Heart left ventricle (tissue), 13 donors: ENCODE data around the gene LPA.

Source experiments
- CTCF ChIP-seq, 12 donors: fragments of 200-600 bp; sonication (generic) in 4 of 12; IDR thresholded peaks; one replicate each; pipeline versions ENCODE4 v1.5.0 to v1.8.0; 2018 to 2022; ENCODE audit warnings: antibody characterized with exemption in 12 of 12, mild to moderate bottlenecking in 5 of 12
- POLR2A ChIP-seq, 2 donors: fragments of 450-650 bp; IDR thresholded peaks; one replicate each; pipeline ENCODE4 v1.6.1; 2017; ENCODE audit warnings: antibody characterized with exemption in 2 of 2, mild to moderate bottlenecking in 2 of 2, moderate library complexity in 2 of 2
- donor health status: ischemic (EF 13 %, LVEDD 7.1; RV severe dilation, severe dysfunction).
- donor health status: DM: no; HTN: yes; CAD: no.
- donor health status: DM: no; HTN: no; CAD: no.
- donor health status: ischemic (EF 25% LVEDD 6.9; RV normal size, moderate dysfunction).
- donor health status: ischemic (EF 25% LVEDD 5.7; RV mildly dilated, moderate dysfunction).
- donor health status: ischemic (EF 35%, LVEDD 5.7; RV mildly dilated, moderate dysfunction).
- donor health status: nonischemic (EF 11% LVEDD 7.7; RV severe dilation, severe dysfunction).
- donor health status: DM: yes; HTN: yes; CAD: no.
- donor health status: PGD.
- donor health status: ischemic (EF 29% LVEDD 5.4; RV normal size, mild dysfunction).
- donor health status: nonischemic (EF 23%, LVEDD 6.1; RV moderate dilation, normal function).

GRCh38 chr6:160667639-160668481 is 3.8 kb upstream of the LPA start:
- TF ChIP-seq CTCF (IDR thresholded peaks at IDR 0.05), result peak in 5 of 12 donors; percentile 14 to 33 (median 27)
- TF ChIP-seq POLR2A (IDR thresholded peaks at IDR 0.05), result no peak
